ENCODE results near the gene BCL11A.

BCL11A gene

DNA sequence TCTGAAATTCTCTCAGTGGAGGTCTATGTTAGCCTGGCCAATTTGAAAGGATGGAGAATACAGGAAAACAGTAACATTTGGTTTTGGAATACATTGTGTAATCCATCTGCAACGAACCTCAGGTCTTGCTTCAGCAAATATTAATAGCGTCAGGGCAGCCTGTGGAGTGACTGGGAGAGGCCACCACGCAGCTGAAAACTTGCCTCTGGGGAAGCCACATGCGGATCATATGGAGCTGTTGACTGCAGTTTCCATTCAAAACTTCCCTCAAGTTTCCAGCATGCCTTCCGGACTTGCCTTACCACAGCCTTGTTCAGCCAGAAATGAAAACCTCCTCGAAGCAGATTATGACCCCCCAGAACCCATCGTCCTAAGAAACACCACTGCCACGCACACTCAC lies 25.7 kb downstream of the BCL11A start:
- DNase-seq (ENCODE audit: low read depth, low spot score), result no peak

GRCh38 chr2:60526623-60527022 lies 26.8 kb downstream of the BCL11A start:
- DNase-seq (ENCODE audit: low read depth, low spot score), result no peak

DNA sequence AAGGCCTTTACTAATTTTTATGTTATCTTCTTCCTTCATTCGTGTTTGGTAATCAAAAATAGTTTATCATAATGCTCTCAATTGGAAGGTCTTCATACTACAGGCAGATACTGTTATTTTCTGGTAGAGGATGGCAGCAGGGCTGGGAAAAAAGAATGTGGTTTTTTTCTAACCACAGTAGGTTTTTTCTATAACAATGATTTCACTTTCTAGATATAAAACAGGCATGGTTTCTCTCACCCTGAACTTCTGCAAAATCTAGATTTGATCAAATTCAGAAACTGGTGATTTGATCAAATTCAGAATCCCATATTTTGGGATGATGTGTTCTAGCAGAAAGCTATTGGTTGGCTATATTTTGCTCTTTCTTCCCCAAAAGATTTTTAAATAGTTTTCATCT lies 27.6 kb downstream of the BCL11A start:
- no peak for DNase-seq (ENCODE audit: low read depth, low spot score)

DNA sequence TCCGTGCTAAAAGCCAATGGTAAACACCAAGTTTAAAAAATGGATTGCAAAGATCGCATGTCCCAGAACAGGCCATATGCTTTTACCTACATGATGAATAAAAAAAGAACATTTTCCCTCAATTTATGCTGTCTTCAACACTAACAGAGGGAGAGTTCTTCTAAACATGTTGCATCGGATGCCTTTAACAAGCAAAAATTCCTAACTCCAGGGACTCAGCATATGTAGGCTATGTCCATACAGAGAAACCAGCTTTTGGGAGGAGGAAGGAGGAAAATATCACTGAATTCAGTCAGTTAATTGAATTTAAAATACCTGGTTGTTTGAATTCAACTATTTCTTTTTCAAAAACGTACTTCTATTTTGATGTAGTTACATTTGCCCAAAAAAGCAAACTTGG lies 28.6 kb downstream of the BCL11A start:
- DNase-seq (ENCODE audit: low read depth, low spot score), result no peak

- no peak for DNase-seq (ENCODE audit: low read depth, low spot score)
These were observed 29.5 kb downstream of the BCL11A start for GRCh38 chr2:60523963-60524362.

GRCh38 chr2:60522462-60522861 lies 31.0 kb downstream of the BCL11A start:
- DNase-seq (ENCODE audit: low read depth, low spot score), result no peak

DNA sequence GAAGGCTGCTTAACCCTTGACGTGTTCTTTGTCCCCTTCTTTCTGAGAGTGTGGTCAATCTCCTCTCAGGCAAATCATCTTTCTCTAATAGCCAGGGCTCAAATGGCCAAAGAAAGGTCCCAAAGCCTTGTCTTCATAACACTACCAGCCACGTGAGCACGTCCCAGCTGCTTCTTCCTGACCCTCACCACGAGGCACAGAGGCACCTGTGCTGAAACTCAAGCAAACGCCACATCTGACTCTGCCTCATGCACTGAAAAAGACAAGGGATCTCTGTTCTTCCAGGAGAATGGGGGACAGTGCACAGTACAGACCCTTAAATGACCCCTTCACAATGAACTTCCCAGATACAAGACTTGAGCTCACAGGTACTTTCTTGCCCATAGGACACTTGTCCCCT lies 31.8 kb downstream of the BCL11A start:
- no peak for DNase-seq (ENCODE audit: low read depth, low spot score)

- no peak for DNase-seq (ENCODE audit: low read depth, low spot score)
These were observed 32.4 kb downstream of the BCL11A start for GRCh38 chr2:60520917-60521539.

- no peak for DNase-seq (ENCODE audit: low read depth, low spot score)
These were observed 33.1 kb downstream of the BCL11A start for GRCh38 chr2:60520151-60520876.

GRCh38 chr2:60519231-60519863 lies 34.1 kb downstream of the BCL11A start:
- no peak for DNase-seq (ENCODE audit: low read depth, low spot score)

- DNase-seq (ENCODE audit: low read depth, low spot score), result no peak
These were observed 34.9 kb downstream of the BCL11A start for GRCh38 chr2:60518567-60518966.

DNA sequence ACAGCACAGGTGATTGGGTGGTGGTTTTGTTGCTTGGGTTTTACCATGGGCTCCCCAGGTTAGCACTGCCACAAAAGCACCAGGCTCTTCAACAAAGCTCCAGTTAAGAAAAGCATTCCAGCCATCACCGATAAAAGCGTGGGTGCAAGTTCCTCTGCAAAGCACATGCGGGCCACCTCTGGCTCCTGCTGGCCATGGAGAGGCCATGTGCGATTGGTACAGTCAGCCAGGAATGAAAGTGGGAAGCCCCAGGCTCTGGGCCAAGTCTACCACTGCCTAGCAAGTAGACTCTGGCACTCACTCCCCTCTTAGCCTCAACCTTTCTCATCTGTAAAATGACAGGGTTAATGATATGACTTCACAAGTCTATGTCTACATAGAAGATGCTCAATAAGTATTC lies 36.0 kb downstream of the BCL11A start:
- no peak for DNase-seq (ENCODE audit: low read depth, low spot score)

DNA sequence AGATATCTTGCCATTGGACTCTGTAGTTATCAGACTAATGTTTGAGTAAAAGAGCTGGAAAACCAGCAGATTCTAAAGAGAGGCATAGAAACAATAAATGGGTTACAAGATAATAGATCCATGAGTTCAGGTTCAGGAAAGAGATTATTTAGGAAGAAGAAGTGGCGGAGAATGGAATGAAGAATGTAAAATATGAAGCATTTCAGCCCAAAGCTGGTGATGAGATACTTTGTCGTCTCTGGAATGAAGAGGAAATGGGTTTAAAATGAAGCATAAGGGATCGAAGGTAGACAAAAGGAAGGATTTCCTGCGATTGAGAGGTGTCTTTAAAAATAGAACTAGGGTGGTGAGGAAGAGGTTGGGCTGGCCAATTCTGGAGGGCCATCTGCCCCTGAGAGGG lies 36.6 kb downstream of the BCL11A start:
- DNase-seq (ENCODE audit: low read depth, low spot score), result no peak

DNA sequence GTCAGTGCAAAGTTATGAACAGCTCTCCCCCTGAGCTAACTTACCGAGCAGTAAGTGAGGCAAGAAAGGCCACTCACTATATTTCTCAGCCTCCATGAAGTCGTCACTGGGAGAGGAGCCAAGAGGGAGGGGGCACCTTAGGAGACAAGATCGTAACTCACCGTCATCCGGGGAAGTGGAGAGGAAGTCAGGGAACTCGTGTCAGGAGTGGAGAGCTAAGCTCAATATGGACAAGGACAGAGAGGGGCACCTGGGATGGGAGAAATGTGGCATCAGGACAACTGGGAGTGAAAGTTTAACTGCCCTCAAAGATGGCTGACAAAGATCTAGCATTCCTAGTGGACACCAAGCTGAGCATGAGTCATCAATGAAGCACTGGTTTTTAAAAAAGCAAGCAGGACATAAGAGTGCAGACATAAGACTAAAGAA lies 37.1 kb downstream of the BCL11A start:
- no peak for DNase-seq (ENCODE audit: low read depth, low spot score)

- no peak for DNase-seq (ENCODE audit: low read depth, low spot score)
These were observed 37.7 kb downstream of the BCL11A start for GRCh38 chr2:60515721-60516226.

GRCh38 chr2:60513996-60514395 lies 39.5 kb downstream of the BCL11A start:
- no peak for DNase-seq (ENCODE audit: low read depth, low spot score)

- DNase-seq (ENCODE audit: low read depth, low spot score), result no peak
These were observed 40.3 kb downstream of the BCL11A start for GRCh38 chr2:60513191-60513590.

GRCh38 chr2:60512641-60513040 lies 40.8 kb downstream of the BCL11A start:
- DNase-seq (ENCODE audit: low read depth, low spot score), result no peak

DNA sequence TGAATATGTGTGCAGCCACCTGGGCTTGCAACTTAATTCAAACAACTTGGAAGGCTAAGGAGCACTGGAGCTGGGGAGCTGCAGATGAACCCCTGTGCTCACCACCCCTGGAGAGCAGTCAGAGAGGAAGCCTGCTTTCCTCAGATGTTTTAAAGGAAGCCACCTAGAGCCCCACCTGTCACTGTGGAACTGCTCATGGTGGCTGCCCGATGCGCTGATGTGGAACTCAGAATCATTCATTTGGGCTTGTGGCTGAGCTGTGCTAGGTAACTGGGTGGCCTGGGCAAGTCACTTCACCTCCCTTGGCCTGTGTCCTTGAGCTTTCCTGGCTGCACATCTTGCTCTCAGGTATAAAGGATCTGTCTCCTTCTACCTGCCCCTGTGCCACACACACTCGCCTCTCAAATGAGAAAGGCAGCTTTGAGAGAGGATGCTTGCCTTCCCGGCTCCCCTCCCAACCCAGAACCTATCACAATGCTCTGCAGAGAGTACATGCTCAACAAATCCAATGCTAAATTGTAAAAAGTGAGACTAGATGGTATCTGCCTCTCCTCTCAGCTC lies 41.3 kb downstream of the BCL11A start:
- no peak for DNase-seq (ENCODE audit: low read depth, low spot score)

- DNase-seq (ENCODE audit: low read depth, low spot score), result no peak
These were observed 42.7 kb downstream of the BCL11A start for GRCh38 chr2:60510713-60511112.

DNA sequence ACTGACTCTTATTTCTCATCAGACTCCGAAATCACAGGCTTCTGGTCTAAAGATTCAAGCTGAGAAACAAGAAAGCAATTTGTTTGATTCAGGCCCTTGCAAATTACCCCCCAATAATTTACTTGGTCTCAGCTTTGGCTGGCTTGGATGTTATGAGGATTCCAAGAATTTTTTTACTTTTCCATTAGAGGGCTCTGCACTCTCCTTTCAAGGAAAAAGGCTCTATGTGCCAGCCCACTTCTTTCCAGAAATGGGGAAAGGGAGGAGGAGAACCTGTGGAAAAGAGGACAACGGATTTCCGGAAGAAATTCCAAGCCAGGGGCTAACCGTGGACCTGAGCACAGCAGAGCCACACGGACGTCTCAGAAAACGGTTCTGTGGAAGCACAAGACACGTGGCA lies 44.4 kb downstream of the BCL11A start:
- no peak for DNase-seq (ENCODE audit: low read depth, low spot score)

DNA sequence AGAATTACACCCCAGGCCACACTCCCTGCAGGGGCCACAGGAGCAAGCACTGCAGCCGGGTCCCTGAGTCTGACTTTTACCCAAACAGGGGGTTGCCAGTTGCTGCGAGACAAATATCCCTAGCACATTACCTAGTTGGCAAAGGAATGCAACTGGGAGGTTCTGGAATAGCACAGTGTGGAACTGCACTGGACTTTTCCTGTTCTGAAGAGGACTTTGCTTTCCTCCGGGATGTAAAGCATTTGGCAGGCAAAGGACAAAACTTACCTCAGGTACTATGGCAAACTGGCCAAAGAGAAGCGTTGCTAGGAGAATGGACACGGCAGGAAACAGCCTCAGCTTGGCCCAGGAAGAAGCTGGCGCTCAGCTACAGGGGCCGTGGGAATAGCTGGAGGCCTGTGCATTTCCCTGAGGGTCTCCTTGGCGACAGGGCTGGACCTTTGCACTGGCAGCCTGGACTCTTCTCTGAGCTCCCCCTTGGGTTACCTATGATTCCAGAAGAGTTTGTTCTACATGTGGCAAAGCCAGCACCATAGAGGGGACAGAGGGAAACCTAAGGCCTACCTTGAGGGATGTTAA lies 45.0 kb downstream of the BCL11A start:
- no peak for DNase-seq (ENCODE audit: low read depth, low spot score)
